Adrenal gland (tissue), 5 donors: ENCODE data around the gene PTPRN2.

Experiments used
- POLR2A ChIP-seq, 2 donors: fragments of 450-650 bp; IDR thresholded peaks; one replicate each; pipeline ENCODE4 v1.6.1; 2017; ENCODE audit warnings: antibody characterized with exemption in 2 of 2, mild to moderate bottlenecking in 2 of 2, moderate library complexity in 1 of 2
- TF ChIP-seq, protein P1 (sequence below), 6 experiments: fragments of 450-650 bp in 4 of 6; fragments of 200-600 bp in 2 of 6; sonication (generic) in 1 of 6; IDR thresholded peaks; 1 replicate in 5 of 6; 2 replicates in 1 of 6; pipeline versions ENCODE4 v1.5.1 to v1.8.0; 2016 to 2021; ENCODE audit warnings: antibody characterized with exemption in 6 of 6, mild to moderate bottlenecking in 2 of 6, moderate library complexity in 1 of 6
- donor health status: DM: no; HTN: no; CAD: no.

DNA sequence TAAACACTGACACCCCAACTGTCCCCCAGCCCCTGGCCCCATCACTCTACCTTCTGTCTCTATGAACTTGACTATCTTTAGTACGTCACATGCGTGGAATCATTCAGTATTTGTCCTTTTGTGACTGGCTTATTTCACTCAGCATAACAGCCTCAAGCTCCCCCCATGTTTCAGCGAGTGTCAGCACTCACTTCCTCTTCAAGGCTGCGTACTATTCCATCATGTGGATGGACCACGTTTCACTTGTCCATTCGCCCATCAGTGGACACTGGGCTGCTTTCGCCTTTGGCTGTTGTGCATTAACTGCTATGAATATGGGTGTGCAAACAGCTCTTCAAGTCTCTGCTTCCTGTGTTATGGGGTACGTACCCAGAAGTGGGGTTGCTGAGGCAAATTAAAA, 100.7 kb downstream of the PTPRN2 start:
- no peak for TF ChIP-seq POLR2A (IDR thresholded peaks at IDR 0.05)
- TF ChIP-seq, protein P1, sequence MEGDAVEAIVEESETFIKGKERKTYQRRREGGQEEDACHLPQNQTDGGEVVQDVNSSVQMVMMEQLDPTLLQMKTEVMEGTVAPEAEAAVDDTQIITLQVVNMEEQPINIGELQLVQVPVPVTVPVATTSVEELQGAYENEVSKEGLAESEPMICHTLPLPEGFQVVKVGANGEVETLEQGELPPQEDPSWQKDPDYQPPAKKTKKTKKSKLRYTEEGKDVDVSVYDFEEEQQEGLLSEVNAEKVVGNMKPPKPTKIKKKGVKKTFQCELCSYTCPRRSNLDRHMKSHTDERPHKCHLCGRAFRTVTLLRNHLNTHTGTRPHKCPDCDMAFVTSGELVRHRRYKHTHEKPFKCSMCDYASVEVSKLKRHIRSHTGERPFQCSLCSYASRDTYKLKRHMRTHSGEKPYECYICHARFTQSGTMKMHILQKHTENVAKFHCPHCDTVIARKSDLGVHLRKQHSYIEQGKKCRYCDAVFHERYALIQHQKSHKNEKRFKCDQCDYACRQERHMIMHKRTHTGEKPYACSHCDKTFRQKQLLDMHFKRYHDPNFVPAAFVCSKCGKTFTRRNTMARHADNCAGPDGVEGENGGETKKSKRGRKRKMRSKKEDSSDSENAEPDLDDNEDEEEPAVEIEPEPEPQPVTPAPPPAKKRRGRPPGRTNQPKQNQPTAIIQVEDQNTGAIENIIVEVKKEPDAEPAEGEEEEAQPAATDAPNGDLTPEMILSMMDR (IDR thresholded peaks at IDR 0.05), result no peak
